T-helper 1 cell treated with Interleukin-12 subunit alpha and Interleukin-12 subunit beta and Interleukin-4 antibody, amounts not matched to agents 30 ng/mL and 1 ng/mL, for 36 hours (primary cell): Measurements from ENCODE around the gene POLH. TPM values are rescaled to one million over a fixed set of nuclear protein-coding genes. Genes with fewer than 3 reads are reported as not detected.
"Not testable (repeated sequence)": the region's sequence is repeated elsewhere in the genome, so short reads cannot be mapped to it uniquely, and the experiment has no call there.

Source experiments
- intact Hi-C: fragments of 100-400 bp; cut with micrococcal nuclease; formaldehyde crosslinking; loops from one replicate; pipeline ENCODE4 v1.15.1; 2024
- total RNA-seq: library from RNA; stranded (reverse); gene quantifications from 2 replicates; pipeline ENCODE4 v1.2.3, GENCODE V29; 2022

Gene POLH
- total RNA-seq: 62.5 and 68.5 TPM in 2 replicates

GRCh38 chr6:43575772-43576551 lies at the start of gene POLH, which contains the start of gene XPO5:
TSS of gene POLH (plus strand) at chr6:43576185. CDS start at chr6:43582320, 6,135 bp downstream.
TSS of gene XPO5 (minus strand) at chr6:43576038. CDS start at chr6:43575864, 174 bp downstream.
- intact Hi-C loops: loop anchor here (1.0 to 10.0 kb wide), 13 partner anchors 9 to 811 kb away; partner anchors contain the start of genes ABCC10, BICRAL, CDC5L and CUL7

GRCh38 chr6:43532201-43532600 lies 43.8 kb upstream of the POLH start:
- intact Hi-C loops: no loop called here

GRCh38 chr6:43538986-43539385 lies 37.0 kb upstream of the POLH start:
- intact Hi-C loops: not testable (repeated sequence)

- intact Hi-C loops: not testable (repeated sequence)
Observed at GRCh38 chr6:43539409-43539808, 36.6 kb upstream of the POLH start.

GRCh38 chr6:43540507-43540906 lies 35.5 kb upstream of the POLH start:
- intact Hi-C loops: no loop called here

- intact Hi-C loops: no loop called here
Observed at GRCh38 chr6:43541774-43542471, 34.1 kb upstream of the POLH start.

GRCh38 chr6:43544461-43544860 lies 31.5 kb upstream of the POLH start:
- intact Hi-C loops: no loop called here

- intact Hi-C loops: no loop called here
Observed at GRCh38 chr6:43547222-43547621, 28.8 kb upstream of the POLH start.

- intact Hi-C loops: not testable (repeated sequence)
Observed at GRCh38 chr6:43557620-43558019, 18.4 kb upstream of the POLH start.

GRCh38 chr6:43559328-43559727 lies 16.7 kb upstream of the POLH start:
- intact Hi-C loops: no loop called here

GRCh38 chr6:43570876-43571441 lies 5.0 kb upstream of the POLH start:
- intact Hi-C loops: loop anchor here (1.0 to 10.0 kb wide), 5 partner anchors 189 to 786 kb away; partner anchors contain the start of genes BICRAL, CUL7, KLC4 and MRPL2

- intact Hi-C loops: loop anchor here (5.0 to 10.0 kb wide), 4 partner anchors 190 to 787 kb away; partner anchors contain the start of genes BICRAL, CUL7, KLC4 and MRPL2
Observed at GRCh38 chr6:43572015-43572414, 4.0 kb upstream of the POLH start.

GRCh38 chr6:43575105-43575771 lies 747 bp upstream of the POLH start:
- intact Hi-C loops: loop anchor here (2.0 to 10.0 kb wide), 8 partner anchors 148 to 790 kb away; partner anchors contain the start of genes ABCC10, BICRAL, CUL7 and HSP90AB1

GRCh38 chr6:43578748-43579147 lies 2.8 kb downstream of the POLH start:
- intact Hi-C loops: loop anchor here (5.0 to 10.0 kb wide), 7 partner anchors 211 to 794 kb away; partner anchors contain the start of genes BICRAL, CUL7, HSP90AB1 and KLC4

GRCh38 chr6:43579171-43579570 lies 3.2 kb downstream of the POLH start:
- intact Hi-C loops: loop anchor here (5.0 to 10.0 kb wide), 7 partner anchors 212 to 794 kb away; partner anchors contain the start of genes BICRAL, CUL7, HSP90AB1 and KLC4

- intact Hi-C loops: no loop called here
Observed at GRCh38 chr6:43582911-43583310, 6.9 kb downstream of the POLH start.

- intact Hi-C loops: loop anchor here (1.0 kb wide), 1 partner anchor 9 kb away; the partner anchor contains the start of genes POLH and XPO5
Observed at GRCh38 chr6:43584892-43585570, 9.0 kb downstream of the POLH start.

GRCh38 chr6:43588194-43588593 lies 12.2 kb downstream of the POLH start:
- intact Hi-C loops: no loop called here

GRCh38 chr6:43589564-43589963 lies 13.6 kb downstream of the POLH start:
- intact Hi-C loops: not testable (repeated sequence)

- intact Hi-C loops: no loop called here
Observed at GRCh38 chr6:43593938-43594337, 18.0 kb downstream of the POLH start.
